Medulla oblongata (tissue), 1 donor: ENCODE results near the gene KRTAP12-3.

Experiments used
- DNase-seq: peaks from one replicate; pipeline ENCODE4 v3.0.0-alpha.2; 2015; ENCODE audit errors: extremely low spot score

The KRTAP12-3 gene

GRCh38 chr21:44702973-44703730, 45.4 kb downstream of the KRTAP12-3 start:
- DNase-seq, result no peak

- no peak for DNase-seq
Measured at GRCh38 chr21:44703731-44704635, 46.3 kb downstream of the KRTAP12-3 start.

GRCh38 chr21:44704636-44705001, 46.9 kb downstream of the KRTAP12-3 start:
- no peak for DNase-seq

GRCh38 chr21:44706026-44706705, 48.4 kb downstream of the KRTAP12-3 start:
- no peak for DNase-seq

- DNase-seq, result no peak
Measured at GRCh38 chr21:44706706-44707581, 49.2 kb downstream of the KRTAP12-3 start.
